ENCODE measurements around the gene TREML1. TPM values are rescaled to one million over a fixed set of nuclear protein-coding genes. Genes with fewer than 3 reads are reported as not detected.

TREML1 gene
- total and polyA plus RNA-seq, 2 donors (not counting 1 experiment from before 2014, with no cell fraction given) = 0.07 TPM; not detected in 1

- H4K20me1 ChIP-seq (ENCODE audit: control insufficient read depth, insufficient read depth, low read length, poor library complexity, severe bottlenecking) = no peaks in the 10 kb centered on the region
- no peak overlapping the region for H3K27ac ChIP-seq (ENCODE audit: low read length in 2 of 2)
- H2AFZ ChIP-seq (ENCODE audit: insufficient read depth, low read depth, low read length, poor library complexity, severe bottlenecking) = no peak overlapping the region
- Mint-ChIP-seq H3K27me3 (peaks cover 27% of the 10 kb centered on the region), H3K27ac (no peak overlapping the region), H3K9me3 (ENCODE audit: insufficient read depth) (no peaks in the 10 kb centered on the region), H3K4me3 (no peak overlapping the region), H3K4me1 (no peaks in the 10 kb centered on the region)
- no peaks in the 10 kb centered on the region for H3K36me3 ChIP-seq (replicated peaks in 1 of 2; ENCODE audit: control extremely low read depth in 1 of 2, control insufficient read depth in 1 of 2, extremely low read depth in 1 of 2, insufficient read depth in 2 of 2, low read length in 1 of 2)
- H3K79me2 ChIP-seq (ENCODE audit: control insufficient read depth, insufficient read depth, low read length) = no peaks in the 10 kb centered on the region
- no peaks in the 10 kb centered on the region for H3K4me1 ChIP-seq (ENCODE audit: control insufficient read depth in 2 of 2, insufficient read depth in 2 of 2, low read length in 2 of 2)
- H3K4me2 ChIP-seq (replicated peaks; ENCODE audit: low read depth, low read length, poor library complexity, severe bottlenecking) = no peak overlapping the region
- POLR2A ChIA-PET = no interaction called here
- peaks cover 0 to 16% (median 4%) of the 10 kb centered on the region in 4 experiments for H3K27me3 ChIP-seq (replicated peaks in 1 of 4; ENCODE audit: control extremely low read depth in 1 of 4, control insufficient read depth in 3 of 4, insufficient read depth in 4 of 4, low read length in 3 of 4)
- CTCF ChIA-PET = no interaction called here
- no peak overlapping the region for H3K4me3 ChIP-seq (ENCODE audit: control extremely low read depth in 1 of 5, extremely low read depth in 1 of 5, insufficient read depth in 1 of 5, low read depth in 2 of 5, low read length in 4 of 5)
- H3K9ac ChIP-seq (ENCODE audit: low read length) = no peak overlapping the region
- TF ChIP-seq EZH2 (IDR thresholded peaks at IDR 0.05; ENCODE audit: borderline replicate concordance, insufficient read depth, low read depth, low read length, poor library complexity, severe bottlenecking) (no peak), CTCF (IDR thresholded peaks at IDR 0.05) (no peak)
- ATAC-seq (ENCODE audit: low read depth) (no peak), DNase-seq (no peak)
- intact Hi-C loops (cut with micrococcal nuclease) = no loop called here
- 94% methylated on average over 6 of the region's 6 CpGs for WGBS (ENCODE audit: insufficient coverage)
- peaks cover 0 to 8% (median 0%) of the 10 kb centered on the region in 3 donors for H3K9me3 ChIP-seq (ENCODE audit: control extremely low read depth in 1 of 3, control insufficient read depth in 2 of 3, insufficient read depth in 1 of 3, low read length in 2 of 3)
Measured at GRCh38 chr6:41156771-41157170, 2.6 kb upstream of the TREML1 start.

GRCh38 chr6:41156001-41156400 is 1.9 kb upstream of the TREML1 start:
- POLR2A ChIA-PET = no interaction called here
- DNase-seq (no peak), ATAC-seq (ENCODE audit: low read depth) (no peak)
- Mint-ChIP-seq H3K27ac (no peak overlapping the region), H3K9me3 (ENCODE audit: insufficient read depth) (no peaks in the 10 kb centered on the region), H3K27me3 (peaks cover 26% of the 10 kb centered on the region), H3K4me3 (no peak overlapping the region), H3K4me1 (no peaks in the 10 kb centered on the region)
- no peak for TF ChIP-seq CTCF (IDR thresholded peaks at IDR 0.05)
- TF ChIP-seq EZH2 (IDR thresholded peaks at IDR 0.05; ENCODE audit: borderline replicate concordance, insufficient read depth, low read depth, low read length, poor library complexity, severe bottlenecking) = no peak
- Histone ChIP-seq H3K36me3 (replicated peaks in 1 of 2; ENCODE audit: control extremely low read depth in 1 of 2, control insufficient read depth in 1 of 2, extremely low read depth in 1 of 2, insufficient read depth in 2 of 2, low read length in 1 of 2) (no peaks in the 10 kb centered on the region), H3K4me2 (replicated peaks; ENCODE audit: low read depth, low read length, poor library complexity, severe bottlenecking) (no peak overlapping the region), H3K27me3 (replicated peaks in 1 of 4; ENCODE audit: control extremely low read depth in 1 of 4, control insufficient read depth in 3 of 4, insufficient read depth in 4 of 4, low read length in 3 of 4) (peaks cover 0 to 8% (median 3%) of the 10 kb centered on the region in 4 experiments), H3K27ac (ENCODE audit: low read length in 2 of 2) (no peak overlapping the region), H4K20me1 (ENCODE audit: control insufficient read depth, insufficient read depth, low read length, poor library complexity, severe bottlenecking) (no peaks in the 10 kb centered on the region), H3K4me1 (ENCODE audit: control insufficient read depth in 2 of 2, insufficient read depth in 2 of 2, low read length in 2 of 2) (no peaks in the 10 kb centered on the region), H3K79me2 (ENCODE audit: control insufficient read depth, insufficient read depth, low read length) (no peaks in the 10 kb centered on the region), H3K9me3 (ENCODE audit: control extremely low read depth in 1 of 3, control insufficient read depth in 2 of 3, insufficient read depth in 1 of 3, low read length in 2 of 3) (peaks cover 0 to 4% (median 0%) of the 10 kb centered on the region in 3 donors), H3K9ac (ENCODE audit: low read length) (no peak overlapping the region), H2AFZ (ENCODE audit: insufficient read depth, low read depth, low read length, poor library complexity, severe bottlenecking) (no peak overlapping the region), H3K4me3 (ENCODE audit: control extremely low read depth in 1 of 5, extremely low read depth in 1 of 5, insufficient read depth in 1 of 5, low read depth in 2 of 5, low read length in 4 of 5) (no peak overlapping the region)
- intact Hi-C loops (cut with micrococcal nuclease) = no loop called here
- WGBS (ENCODE audit: insufficient coverage) = 100% methylated on average over 2 of the region's 4 CpGs
- CTCF ChIA-PET = no interaction called here

Measured in B cell (primary cell).